Right lobe of liver (tissue), 6 donors: ENCODE measurements around the gene METAP2. TPM values are rescaled to one million over a fixed set of nuclear protein-coding genes. Genes with fewer than 3 reads are reported as not detected.
"Not testable (repeated sequence)": the region's sequence is repeated elsewhere in the genome, so short reads cannot be mapped to it uniquely, and the experiment has no call there.

Experiments used
- ATAC-seq, 4 donors: fragments of 200-7000 bp; cut with Tn5 transposase; one replicate each; pipeline ENCODE4 v1.9.1; 2020; ENCODE audit warnings: mild to moderate bottlenecking in 4 of 4, moderate library complexity in 4 of 4
- DNase-seq, 3 donors: peaks; one replicate each; pipeline ENCODE4 v3.0.0-alpha.2; 2020
- H3K27ac ChIP-seq, 3 donors: fragments of 200-600 bp; one replicate each; pipeline ENCODE4 v1.8.0; 2022
- H3K27me3 ChIP-seq, 2 donors: fragments of 200-600 bp; one replicate each; pipeline ENCODE4 v1.8.0; 2022
- H3K36me3 ChIP-seq, 4 donors: fragments of 200-600 bp; sonication (generic) in 1 of 4; one replicate each; pipeline versions ENCODE4 v1.5.1 to v1.8.0; 2017 to 2022; ENCODE audit warnings: control low read depth in 1 of 4
- H3K4me1 ChIP-seq, 4 donors: fragments of 200-600 bp; sonication (generic) in 1 of 4; one replicate each; pipeline versions ENCODE4 v1.5.1 to v1.8.0; 2017 to 2022; ENCODE audit warnings: control low read depth in 1 of 4
- H3K4me3 ChIP-seq, 3 donors: fragments of 200-600 bp; one replicate each; pipeline ENCODE4 v1.8.0; 2022
- H3K9me3 ChIP-seq, 4 donors: fragments of 200-600 bp; sonication (generic) in 1 of 4; one replicate each; pipeline versions ENCODE4 v1.5.1 to v1.8.0; 2017 to 2022; ENCODE audit warnings: control low read depth in 1 of 4
- POLR2A ChIP-seq: fragments of 450-650 bp; IDR thresholded peaks from one replicate; pipeline ENCODE4 v1.6.1; 2017; ENCODE audit warnings: antibody characterized with exemption, mild to moderate bottlenecking
- WGBS: methylation state at CpG from one replicate; pipeline ENCODE4 v1.1.6; 2018; ENCODE audit warnings: low coverage, low lambda C conversion rate; ENCODE audit not compliant: insufficient coverage; ENCODE audit errors: missing lambda C conversion rate; 5-methylcytosine and 5-hydroxymethylcytosine counted together
- intact Hi-C, 2 donors: fragments of 100-400 bp; cut with DNase I; formaldehyde crosslinking; loops; one replicate each; pipeline versions ENCODE4 v1.11.2 to v1.14.1; 2022
- total RNA-seq, 6 experiments: library from RNA; depleted of rRNA in 2 of 6; stranded (reverse); fragments of >200 nt in 2 of 6; fragmentation: NEBNext Ultra II Directional in 3 of 6; extraction: Animal tissue kit (Norgen Biotek cat#: 25700) in 3 of 6; gene quantifications; one replicate each; pipeline versions ENCODE4 v1.1.0 to v1.2.4, GENCODE V29; 2016 to 2023
- TF ChIP-seq, protein P1 (sequence below), 4 donors: fragments of 200-600 bp in 3 of 4; fragments of 450-650 bp in 1 of 4; IDR thresholded peaks; one replicate each; pipeline versions ENCODE4 v1.5.1 to v1.8.0; 2016 to 2022; ENCODE audit warnings: antibody characterized with exemption in 4 of 4, mild to moderate bottlenecking in 2 of 4
- donor health status: DM: no; HTN: yes; CAD: no.
- donor health status: DM: no; HTN: no; CAD: no.
- donor health status: DM: no; HTN: no; CAD: no.
- donor health status: DM: no; HTN: yes; CAD: no.
- donor health status: DM: no; HTN: yes; CAD: no.

METAP2 gene
- total RNA-seq, 6 experiments from 2014 or later: 25.5 to 62.0 (median 34.0) TPM

DNA sequence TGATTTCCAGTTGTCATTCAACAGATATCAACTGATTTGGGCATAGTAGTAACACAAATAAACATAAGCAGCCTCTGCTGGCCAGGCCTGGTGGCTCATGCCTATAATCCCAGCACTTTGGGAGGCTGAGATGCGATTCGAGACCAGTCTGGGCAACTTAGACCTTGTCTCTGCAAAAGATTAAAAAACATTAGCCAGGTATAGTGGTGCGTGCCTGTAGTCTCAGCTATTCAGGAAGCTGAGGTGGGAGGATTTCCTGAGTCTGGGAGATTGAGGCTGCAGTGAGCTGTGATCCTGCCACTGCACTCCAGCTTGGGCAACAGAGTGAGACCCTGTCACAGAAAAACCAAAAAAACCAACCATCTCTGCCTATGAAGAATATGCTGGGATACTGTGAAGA is 7.1 kb downstream of the METAP2 start:
- ATAC-seq (no peak), DNase-seq (no peak)
- Histone ChIP-seq H3K4me3 (no peak overlapping the region), H3K9me3 (no peaks in the 10 kb centered on the region), H3K27me3 (no peaks in the 10 kb centered on the region), H3K27ac (no peak overlapping the region), H3K36me3 (peaks cover 0 to 45% (median 11%) of the 10 kb centered on the region in 4 donors), H3K4me1 (no peaks in the 10 kb centered on the region)
- TF ChIP-seq, protein P1, sequence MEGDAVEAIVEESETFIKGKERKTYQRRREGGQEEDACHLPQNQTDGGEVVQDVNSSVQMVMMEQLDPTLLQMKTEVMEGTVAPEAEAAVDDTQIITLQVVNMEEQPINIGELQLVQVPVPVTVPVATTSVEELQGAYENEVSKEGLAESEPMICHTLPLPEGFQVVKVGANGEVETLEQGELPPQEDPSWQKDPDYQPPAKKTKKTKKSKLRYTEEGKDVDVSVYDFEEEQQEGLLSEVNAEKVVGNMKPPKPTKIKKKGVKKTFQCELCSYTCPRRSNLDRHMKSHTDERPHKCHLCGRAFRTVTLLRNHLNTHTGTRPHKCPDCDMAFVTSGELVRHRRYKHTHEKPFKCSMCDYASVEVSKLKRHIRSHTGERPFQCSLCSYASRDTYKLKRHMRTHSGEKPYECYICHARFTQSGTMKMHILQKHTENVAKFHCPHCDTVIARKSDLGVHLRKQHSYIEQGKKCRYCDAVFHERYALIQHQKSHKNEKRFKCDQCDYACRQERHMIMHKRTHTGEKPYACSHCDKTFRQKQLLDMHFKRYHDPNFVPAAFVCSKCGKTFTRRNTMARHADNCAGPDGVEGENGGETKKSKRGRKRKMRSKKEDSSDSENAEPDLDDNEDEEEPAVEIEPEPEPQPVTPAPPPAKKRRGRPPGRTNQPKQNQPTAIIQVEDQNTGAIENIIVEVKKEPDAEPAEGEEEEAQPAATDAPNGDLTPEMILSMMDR (IDR thresholded peaks at IDR 0.05): no peak
- no peak for TF ChIP-seq POLR2A
- 87% methylated on average over 3 of the region's 3 CpGs for WGBS
- intact Hi-C loops: no loop called here

DNA sequence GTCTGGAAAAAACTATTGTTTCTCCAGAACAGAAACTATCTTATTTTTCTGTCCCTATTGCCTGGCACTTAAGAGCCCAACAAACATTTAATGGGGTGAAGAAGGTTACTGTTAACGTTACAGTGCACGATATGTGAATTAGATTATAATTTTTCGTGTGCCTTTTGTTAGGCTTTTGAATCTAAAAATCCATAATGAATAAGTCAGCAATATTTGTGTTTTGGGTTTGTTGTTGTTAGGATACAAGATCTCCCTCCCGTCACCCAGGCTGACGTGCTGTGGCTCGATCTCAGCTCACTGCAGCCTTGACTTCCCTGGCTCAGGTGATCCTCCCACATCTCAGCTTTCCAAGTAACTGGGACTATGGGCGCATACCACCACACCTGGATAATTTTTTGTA is 7.9 kb downstream of the METAP2 start:
- no peaks in the 10 kb centered on the region for H3K4me1 ChIP-seq

DNA sequence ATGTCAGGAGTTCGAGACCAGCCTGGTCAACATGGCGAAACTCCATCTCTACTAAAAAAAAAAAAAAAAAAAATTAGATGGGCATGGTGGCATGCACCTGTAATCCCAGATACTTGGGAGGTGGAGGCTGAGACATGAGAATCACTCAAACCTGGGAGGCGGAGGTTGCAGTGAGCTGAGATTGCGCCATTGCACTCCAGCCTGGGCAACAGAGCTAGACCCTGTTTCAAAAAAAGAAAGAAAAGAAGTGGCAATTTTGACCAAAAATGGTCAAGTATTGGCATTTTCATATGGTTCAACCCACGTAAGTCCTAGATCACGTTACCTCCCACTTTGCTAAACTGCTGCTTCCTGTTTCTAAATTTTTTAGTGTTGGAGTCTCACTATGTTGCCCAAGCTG is 8.6 kb downstream of the METAP2 start:
- DNase-seq, H3K4me3 ChIP-seq, ATAC-seq, H3K9me3 ChIP-seq, H3K4me1 ChIP-seq, H3K27me3 ChIP-seq, intact Hi-C loops, H3K27ac ChIP-seq: not testable (repeated sequence)
- H3K36me3 ChIP-seq: peaks cover 0 to 44% (median 15%) of the 10 kb centered on the region in 4 donors
- WGBS: 97% methylated on average over 4 of the region's 6 CpGs

More for the DNA sequence above, 7.9 kb downstream of the METAP2 start:
- Histone ChIP-seq H3K27ac (no peak overlapping the region), H3K4me3 (no peak overlapping the region), H3K9me3 (no peaks in the 10 kb centered on the region), H3K36me3 (peaks cover 0 to 45% (median 15%) of the 10 kb centered on the region in 4 donors), H3K27me3 (no peaks in the 10 kb centered on the region)
- DNase-seq (no peak), ATAC-seq (no peak)
- no peak for TF ChIP-seq POLR2A
- TF ChIP-seq, protein P1 (IDR thresholded peaks at IDR 0.05): no peak
- 96% methylated on average over 6 of the region's 7 CpGs for WGBS
- intact Hi-C loops: no loop called here

DNA sequence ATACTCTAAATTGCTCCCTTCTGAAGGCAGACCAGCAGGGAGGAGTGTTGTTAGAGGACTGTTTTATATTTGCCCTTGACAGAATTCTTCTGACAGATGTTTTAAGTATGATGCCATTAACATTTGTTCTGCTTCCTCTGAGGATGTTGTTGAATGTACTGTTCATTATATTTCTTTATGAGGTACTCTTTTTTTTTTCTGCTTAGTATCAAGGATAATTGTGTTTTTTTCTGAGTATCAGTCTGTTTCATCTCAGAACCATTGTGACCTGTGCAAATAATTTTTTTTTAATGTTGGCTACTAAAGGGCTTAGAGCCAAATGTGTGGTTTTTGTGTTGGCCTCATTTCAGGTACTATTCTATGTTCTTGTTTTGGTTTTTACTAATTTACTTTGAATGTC is 10.6 kb downstream of the METAP2 start:
- Histone ChIP-seq H3K4me3 (no peak overlapping the region), H3K4me1 (no peaks in the 10 kb centered on the region), H3K9me3 (no peaks in the 10 kb centered on the region), H3K27me3 (no peaks in the 10 kb centered on the region), H3K27ac (no peak overlapping the region), H3K36me3 (peaks cover 0 to 36% (median 11%) of the 10 kb centered on the region in 4 donors)
- intact Hi-C loops: no loop called here
- peak in 1 of 4 donors; percentile 37 for ATAC-seq
- TF ChIP-seq, protein P1 (IDR thresholded peaks at IDR 0.05): no peak
- no peak for TF ChIP-seq POLR2A
- DNase-seq: no peak

DNA sequence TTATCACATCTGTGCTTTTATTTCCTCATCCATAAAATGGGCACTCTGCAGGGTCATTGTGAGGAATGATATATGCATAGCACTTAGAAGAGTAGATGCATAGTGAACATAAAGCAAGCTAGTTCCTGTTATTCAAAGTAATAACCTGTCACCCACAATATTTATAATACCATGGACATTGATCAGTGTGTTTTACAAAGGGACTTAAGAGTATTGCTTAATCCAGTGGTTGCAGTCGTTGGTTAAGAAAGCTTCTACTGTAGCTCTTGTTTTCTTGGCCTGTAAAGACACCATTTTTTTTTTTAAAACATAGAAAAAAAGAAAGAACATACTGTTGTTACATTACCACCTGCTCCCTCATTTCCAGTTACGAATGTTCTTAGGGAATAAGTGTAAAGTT is 13.1 kb downstream of the METAP2 start:
- Histone ChIP-seq H3K27ac (no peak overlapping the region), H3K4me3 (no peak overlapping the region), H3K9me3 (no peaks in the 10 kb centered on the region), H3K27me3 (no peaks in the 10 kb centered on the region), H3K36me3 (peaks cover 0 to 36% (median 9%) of the 10 kb centered on the region in 4 donors), H3K4me1 (no peaks in the 10 kb centered on the region)
- TF ChIP-seq, protein P1 (IDR thresholded peaks at IDR 0.05): no peak
- no peak for TF ChIP-seq POLR2A
- DNase-seq (no peak), ATAC-seq (no peak)
- intact Hi-C loops: no loop called here
- 63% methylated on average over 2 of the region's 2 CpGs for WGBS
